H4 (cell line): Measurements from ENCODE around the gene SGMS2. TPM values are rescaled to one million over a fixed set of nuclear protein-coding genes. Genes with fewer than 3 reads are reported as not detected.
A peak's percentile ranks its signal among the peaks of the same experiment; 100 is the strongest.

Experiments
- DNase-seq: peaks from one replicate; pipeline ENCODE4 v3.0.0-alpha.2; 2015; ENCODE audit warnings: low spot score
- total RNA-seq: library from RNA; depleted of rRNA; stranded (reverse); fragments of >200 nt; shearing (Covaris generic); gene quantifications from 2 replicates; pipeline ENCODE4 v1.2.3, GENCODE V29; 2014

The SGMS2 gene
- total RNA-seq, 1 experiment from 2014 or later: 26.8 TPM

- DNase-seq: no peak
Observed at GRCh38 chr4:107828315-107829090, 3.8 kb downstream of the SGMS2 start.

GRCh38 chr4:107831140-107831539, 6.4 kb downstream of the SGMS2 start:
- DNase-seq: no peak

DNA sequence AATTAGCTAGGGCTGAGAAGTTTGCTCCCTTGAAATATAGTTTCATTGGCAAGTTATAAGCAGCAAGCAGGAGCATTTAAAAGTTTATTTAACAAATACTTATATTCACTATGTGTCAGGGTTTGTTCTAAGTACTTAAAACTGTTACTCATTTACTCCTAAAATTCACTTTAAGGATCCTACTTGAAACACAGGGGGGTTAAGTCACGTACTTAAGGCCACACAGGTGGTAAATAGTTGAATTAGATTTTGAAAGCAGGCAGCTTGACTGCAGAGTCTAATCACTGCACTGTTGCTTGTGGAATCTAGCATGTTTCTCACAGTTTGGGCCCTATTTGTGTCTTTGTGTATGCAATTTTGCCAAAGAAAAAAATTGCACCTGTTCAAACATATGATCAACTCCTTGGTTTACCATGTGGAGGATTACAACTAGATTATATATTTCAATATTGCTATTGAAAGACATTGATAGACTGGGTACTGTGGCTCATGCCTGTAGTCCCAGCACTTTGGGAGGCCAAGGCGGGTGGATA, 7.6 kb downstream of the SGMS2 start:
- no peak for DNase-seq

DNA sequence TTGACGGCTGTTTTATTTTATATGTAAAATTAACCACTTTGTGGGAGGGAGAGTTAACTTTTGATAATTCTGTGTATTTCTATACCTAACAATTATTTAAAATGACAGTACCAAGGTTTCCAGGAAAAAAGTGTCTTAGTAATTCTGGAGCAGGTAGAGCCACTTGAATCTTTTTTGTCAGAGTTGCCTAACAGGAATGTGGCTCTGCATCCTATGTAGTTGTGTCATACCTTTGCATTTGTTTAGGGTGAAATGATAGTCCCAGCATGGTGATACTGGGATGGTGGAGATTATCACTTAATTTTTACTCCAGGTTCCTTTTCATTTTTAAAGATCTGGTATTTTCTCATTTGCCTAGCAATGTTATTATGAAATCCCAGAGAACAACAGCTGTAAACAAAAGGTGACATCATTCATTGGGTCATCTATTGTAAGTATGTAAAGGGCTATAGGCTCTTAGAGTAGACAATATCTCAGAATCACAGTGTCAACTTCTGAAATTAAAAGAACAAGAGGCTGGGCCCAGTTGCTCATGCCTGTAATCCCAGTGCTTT, 9.6 kb downstream of the SGMS2 start:
- no peak for DNase-seq

DNA sequence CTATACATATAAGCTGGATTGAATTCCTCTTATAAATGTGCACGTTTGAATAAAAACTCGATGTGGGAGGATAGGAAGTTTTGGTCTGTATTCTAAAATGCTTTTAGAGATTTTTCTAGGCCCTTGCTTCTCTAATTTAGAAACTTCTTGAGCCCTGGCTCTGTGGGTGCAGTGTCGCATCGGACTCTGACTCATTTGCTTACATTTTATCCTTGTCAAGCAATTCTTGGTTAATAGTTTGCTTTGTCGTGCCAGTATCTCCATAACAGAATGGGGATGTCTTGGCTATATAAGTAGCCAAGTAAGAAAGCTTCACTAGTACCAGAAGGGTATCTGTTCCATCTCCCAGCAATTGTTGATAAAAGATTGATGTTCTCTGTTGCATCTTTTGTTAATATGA, 10.7 kb downstream of the SGMS2 start:
- DNase-seq: peak; percentile 29

DNA sequence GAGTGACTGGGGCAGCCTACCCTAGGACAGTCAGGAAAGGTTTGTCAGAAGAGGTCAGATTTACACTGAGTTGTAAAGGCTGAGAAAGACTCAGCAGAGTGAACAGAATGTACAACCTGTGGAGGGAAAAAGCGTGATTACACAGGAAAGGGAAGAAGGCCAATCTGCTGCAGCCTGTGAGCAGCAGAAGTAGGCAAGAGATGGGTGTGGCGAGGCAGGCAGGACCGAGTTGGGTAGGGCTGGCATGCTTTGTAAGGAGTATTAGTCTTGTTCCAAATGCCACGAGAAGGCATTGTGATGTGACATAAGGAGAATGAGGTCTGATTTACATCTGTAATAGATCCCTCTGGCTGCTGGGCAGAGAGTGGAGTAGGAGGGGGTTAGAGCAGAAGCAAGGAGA, 12.6 kb downstream of the SGMS2 start:
- DNase-seq: no peak

DNA sequence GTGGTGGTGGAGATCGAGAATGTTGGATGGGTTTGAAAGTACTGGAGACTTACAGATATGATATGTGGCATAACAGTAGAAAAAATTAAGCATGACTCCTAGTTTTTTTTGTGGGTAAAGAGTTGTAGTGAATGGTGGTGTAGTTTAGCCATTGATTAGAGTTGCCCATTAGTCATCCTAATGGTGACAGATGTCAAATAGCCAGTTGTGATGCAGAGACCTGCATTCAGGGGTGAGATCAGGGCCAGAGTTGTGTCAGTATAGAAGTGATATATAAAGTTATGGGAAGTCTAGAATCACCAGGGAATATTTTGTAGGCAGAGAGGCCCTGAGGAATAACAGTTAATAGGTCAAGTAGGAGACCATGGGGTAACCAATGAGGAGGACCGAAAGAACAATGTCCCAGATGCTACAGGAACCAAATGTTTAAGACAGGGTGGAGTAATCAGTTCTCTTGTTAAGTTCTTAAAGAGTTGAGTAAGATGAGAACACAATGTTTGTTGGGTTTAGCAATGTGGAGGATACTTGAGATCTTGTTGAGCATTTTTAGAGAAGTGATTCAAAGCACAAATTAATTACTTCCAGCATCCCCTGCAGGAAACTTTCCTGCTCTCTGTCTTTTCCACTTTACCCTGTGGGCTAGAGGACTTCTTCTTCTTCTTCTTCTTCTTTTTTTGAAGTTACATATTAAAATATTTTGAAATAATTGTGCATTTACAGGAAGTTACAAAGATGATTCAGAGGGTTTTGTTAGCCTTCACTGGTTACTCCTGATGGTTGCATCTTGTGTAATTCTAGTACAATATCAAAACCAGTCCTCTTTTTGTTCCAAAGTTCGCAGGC, 13.3 kb downstream of the SGMS2 start:
- DNase-seq: no peak

- no peak for DNase-seq
Observed at GRCh38 chr4:107838861-107839565, 14.3 kb downstream of the SGMS2 start.

GRCh38 chr4:107843391-107843790, 18.7 kb downstream of the SGMS2 start:
- DNase-seq: no peak

- no peak for DNase-seq
Observed at GRCh38 chr4:107845681-107846080, 20.9 kb downstream of the SGMS2 start.

DNA sequence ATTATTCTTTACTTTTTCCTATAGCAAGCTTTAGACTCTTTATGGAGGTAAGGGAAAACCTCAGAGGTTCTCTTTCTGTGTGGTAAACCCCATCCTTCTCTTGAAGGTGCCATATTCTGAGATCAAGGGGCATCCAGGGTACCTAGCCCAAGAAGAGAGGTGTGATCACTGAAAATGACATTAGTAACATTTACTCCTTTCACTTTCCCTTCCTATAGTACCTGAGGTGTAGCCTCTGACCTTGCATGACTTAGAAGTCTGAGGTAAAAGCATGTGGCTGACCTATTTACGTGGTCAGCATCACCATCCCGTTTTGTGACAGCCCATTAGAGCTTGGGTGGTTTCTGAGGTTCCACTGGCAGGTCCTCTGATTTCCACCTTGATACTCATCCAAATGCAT, 25.7 kb downstream of the SGMS2 start:
- no peak for DNase-seq

- DNase-seq: no peak
Observed at GRCh38 chr4:107853444-107854355, 29.0 kb downstream of the SGMS2 start.

DNA sequence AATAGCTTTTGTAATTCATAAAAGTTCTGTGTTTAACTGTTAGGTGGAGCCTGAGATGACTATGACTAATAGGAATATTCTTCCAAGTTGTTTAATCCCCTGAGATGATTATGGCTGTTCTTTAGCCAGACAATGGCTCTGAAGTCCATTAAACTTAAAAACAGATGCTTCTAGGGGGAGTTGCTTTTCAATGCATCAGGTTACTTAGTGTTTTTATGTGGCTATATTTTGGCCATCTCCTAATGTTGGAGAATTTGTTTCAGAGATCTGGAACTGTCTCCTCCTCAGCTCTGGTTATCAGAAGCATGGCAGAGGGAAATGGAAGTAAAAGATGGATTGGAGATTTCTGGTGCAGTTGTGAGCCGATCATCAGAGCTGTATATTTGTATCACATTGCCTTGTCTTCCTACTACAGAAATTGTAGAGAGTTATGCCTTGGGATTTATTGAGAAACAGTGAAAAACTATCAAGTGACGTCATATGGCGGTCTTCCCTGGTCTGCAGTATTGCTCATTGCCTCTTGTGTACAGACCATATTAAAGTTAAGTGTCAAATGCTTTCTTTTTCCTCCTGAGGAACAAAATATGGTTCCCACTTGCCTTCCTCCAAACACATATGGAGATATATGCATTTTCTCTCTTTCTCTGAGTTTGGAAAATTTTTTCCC, 29.8 kb downstream of the SGMS2 start:
- DNase-seq: no peak

DNA sequence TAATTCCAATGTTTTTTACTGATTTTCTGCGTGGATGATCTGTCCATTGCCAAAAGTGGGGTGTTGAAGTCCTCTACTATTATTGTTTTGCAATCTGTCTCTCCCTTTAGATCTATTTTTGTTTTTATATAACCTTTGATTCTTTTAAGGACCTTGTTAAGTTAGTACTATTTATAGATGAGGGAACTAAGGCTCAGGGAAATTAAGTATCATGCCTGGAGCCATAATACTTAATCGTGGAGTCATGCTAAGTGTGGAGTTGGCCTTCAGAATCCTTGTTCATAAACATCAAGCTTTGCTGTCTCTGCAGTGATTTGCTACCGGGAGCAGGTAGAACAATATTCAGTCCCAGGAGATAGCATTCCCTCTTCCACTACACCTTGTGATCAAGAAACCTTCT, 31.0 kb downstream of the SGMS2 start:
- DNase-seq: no peak

- no peak for DNase-seq
Observed at GRCh38 chr4:107856901-107857300, 32.2 kb downstream of the SGMS2 start.

- DNase-seq: no peak
Observed at GRCh38 chr4:107857741-107858140, 33.0 kb downstream of the SGMS2 start.

DNA sequence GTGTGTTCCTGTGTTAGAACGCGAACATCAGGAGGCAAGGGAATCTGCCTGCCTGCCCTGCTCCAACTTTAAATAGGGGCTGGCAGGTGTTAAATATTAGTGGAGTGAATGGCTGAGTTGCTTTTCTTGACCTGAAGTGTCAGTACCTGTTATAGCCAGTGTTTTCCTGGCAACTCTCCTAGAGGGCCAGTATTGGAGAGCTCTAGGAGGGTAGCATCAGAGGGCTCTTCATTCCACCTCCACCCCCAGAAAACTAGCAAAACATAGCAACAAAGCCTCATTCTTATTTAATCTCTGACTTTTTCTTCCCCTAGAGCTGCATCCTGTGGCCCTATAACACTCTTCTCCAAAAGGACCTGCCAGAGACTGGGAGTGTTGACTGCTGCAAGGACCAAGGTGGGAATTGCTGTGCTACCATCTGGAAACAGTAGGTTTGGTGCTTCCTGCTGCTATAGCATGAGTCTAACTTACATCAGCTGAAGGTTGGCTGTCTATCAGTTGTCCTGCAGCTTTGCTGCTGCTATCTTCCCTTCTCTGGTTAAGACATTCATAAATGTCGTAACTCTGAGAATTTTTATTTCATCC, 33.5 kb downstream of the SGMS2 start:
- no peak for DNase-seq

- peak; percentile 7 for DNase-seq
Observed at GRCh38 chr4:107862658-107863057, 37.9 kb downstream of the SGMS2 start.

- DNase-seq: no peak
Observed at GRCh38 chr4:107863416-107863815, 38.7 kb downstream of the SGMS2 start.

GRCh38 chr4:107863850-107864371, 39.2 kb downstream of the SGMS2 start:
- DNase-seq: peak; percentile 27
